Stimulated activated CD4-positive, alpha-beta T cell treated with anti-CD3 and anti-CD28 coated beads, Interleukin-1b, Interleukin-23, amount 100 ng/mL, for 1 hour (primary cell): ENCODE measurements around the gene MRPL55.
A peak's percentile ranks its signal among the peaks of the same experiment; 100 is the strongest.

Source experiments
- DNase-seq, 2 donors: peaks; one replicate each; pipeline ENCODE4 v3.0.0-alpha.2; 2020; ENCODE audit warnings: low read depth in 2 of 2

MRPL55 gene

GRCh38 chr1:228084325-228084724, 24.8 kb downstream of the MRPL55 start:
- no peak for DNase-seq

DNA sequence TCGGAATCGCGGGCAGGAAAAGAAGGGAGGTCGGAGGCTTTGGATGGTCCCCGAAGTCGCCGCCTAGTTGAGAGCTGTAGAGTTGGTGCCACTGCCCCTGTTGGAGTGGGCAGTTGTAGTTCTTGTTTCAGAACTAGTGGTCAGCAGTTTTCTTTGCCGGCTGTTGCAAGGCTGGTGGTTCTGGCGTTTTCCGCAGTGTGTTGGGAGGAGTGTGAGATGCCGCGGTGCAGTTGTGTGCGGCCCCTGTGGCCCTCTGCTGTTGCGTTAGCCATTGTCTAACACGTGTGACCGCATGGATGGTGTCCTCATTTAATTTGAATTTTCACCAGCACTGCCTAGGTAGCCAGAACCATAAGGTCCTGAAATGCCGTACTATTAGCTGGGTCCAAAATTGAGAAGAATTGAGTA, 25.2 kb downstream of the MRPL55 start:
- DNase-seq: no peak

GRCh38 chr1:228082918-228083870, 25.9 kb downstream of the MRPL55 start:
- no peak for DNase-seq

DNA sequence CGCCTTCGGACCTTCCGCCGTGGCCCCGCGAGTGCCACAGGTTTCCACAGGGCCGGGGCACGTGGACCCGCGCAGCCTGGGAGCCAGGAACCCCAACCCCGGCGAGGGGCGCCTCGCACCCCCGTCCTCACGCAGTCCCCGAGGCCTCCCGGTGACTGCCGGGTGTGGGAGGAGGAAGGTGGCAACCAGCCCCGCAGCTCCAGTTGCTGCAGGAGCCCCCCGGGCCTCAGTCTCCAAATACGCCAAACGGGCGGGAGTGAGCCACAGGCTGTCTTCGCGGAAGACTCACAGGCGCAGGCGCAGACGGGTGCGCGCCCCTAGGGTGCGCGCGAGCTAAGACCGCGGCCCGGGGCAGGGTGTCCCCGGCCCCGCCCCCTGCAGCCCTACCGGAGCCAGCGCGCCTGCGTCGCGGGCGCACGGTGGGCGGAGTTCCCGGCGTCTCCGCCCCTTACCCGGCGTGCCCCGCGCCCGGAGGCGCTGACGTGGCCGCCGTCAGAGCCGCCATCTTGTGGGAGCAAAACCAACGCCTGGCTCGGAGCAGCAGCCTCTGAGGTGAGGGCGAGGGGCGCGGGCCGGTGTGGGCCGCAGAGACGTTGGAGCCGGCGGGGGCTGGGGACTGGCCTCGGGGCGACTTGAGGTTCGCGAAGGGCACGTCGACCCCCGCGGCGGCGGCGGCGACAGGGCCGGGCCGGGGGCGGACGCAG, 26.7 kb downstream of the MRPL55 start, which contains the start of gene ARF1:
ARF1 (plus strand) TSS at position 495 of the 704 bp plus-strand sequence. CDS start 14,407 bp downstream, outside the sequence.
- DNase-seq: peak; percentile 86 to 89

DNA sequence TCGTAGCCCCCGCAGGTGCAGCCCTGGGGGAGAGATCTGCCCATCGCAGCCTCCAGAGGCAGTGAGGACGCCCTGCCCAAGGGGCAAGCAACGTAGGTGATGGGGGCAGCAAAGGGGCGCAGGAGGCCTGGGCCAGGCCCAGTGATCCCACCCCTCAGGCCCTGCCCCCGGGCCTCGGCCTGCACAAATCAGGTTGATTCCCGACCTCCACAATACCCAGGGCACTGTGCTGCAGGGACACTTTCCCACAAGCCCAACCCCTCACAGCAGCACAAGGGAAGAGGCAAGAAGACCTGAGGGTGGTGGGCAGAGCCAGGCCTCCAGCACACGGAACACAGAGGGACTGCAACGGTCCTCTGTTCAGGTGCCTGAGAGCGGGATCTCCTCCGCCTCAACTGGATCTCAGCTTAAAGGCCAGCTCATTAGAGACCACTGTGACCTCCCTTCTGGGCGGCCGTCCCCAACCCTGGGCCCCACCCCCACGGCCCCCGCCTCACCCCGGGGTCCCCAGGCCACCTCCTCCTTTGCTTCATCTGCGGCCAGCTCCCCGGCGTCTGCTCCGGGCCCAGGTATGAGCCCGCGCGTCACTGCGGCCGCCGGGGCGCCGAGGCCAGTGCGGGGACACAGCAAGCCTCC, 27.4 kb downstream of the MRPL55 start:
- DNase-seq: no peak

- DNase-seq: no peak
Measured at GRCh38 chr1:228081144-228081543, 28.0 kb downstream of the MRPL55 start.

- DNase-seq: no peak
Measured at GRCh38 chr1:228079601-228080263, 29.4 kb downstream of the MRPL55 start.

- no peak for DNase-seq
Measured at GRCh38 chr1:228079013-228079412, 30.1 kb downstream of the MRPL55 start.

GRCh38 chr1:228077565-228078330, 31.4 kb downstream of the MRPL55 start:
- no peak for DNase-seq

DNA sequence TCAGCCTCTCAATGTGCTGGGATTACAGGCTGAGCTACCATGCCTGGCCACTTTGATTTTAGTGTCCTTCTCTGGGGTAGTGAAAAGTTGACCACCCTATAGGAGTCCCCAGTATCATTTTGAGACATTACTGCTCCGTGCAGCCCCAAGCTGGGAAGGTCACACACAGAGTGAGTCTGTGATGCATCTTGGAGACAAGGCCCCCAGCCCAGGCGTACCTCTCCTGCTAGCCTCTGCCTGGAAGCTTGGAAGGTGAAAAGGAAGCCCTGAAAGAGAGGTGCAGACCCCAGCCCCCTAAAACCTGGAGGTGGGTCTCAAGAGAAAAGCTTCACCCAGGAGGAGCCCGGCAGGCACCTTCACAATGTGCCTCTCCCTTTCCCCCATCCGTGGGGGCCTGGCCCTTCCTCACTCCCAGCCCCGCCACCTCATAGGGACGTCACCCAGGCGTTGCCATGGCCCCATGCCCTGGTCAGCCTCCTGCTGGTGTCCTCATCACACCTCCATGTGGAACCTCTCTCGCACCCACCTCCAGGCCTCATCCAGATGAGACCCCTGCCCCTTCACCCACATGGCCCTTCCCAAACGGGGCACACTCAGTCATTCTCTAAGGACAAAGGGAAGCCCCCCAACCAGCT, 32.2 kb downstream of the MRPL55 start:
- DNase-seq: no peak

DNA sequence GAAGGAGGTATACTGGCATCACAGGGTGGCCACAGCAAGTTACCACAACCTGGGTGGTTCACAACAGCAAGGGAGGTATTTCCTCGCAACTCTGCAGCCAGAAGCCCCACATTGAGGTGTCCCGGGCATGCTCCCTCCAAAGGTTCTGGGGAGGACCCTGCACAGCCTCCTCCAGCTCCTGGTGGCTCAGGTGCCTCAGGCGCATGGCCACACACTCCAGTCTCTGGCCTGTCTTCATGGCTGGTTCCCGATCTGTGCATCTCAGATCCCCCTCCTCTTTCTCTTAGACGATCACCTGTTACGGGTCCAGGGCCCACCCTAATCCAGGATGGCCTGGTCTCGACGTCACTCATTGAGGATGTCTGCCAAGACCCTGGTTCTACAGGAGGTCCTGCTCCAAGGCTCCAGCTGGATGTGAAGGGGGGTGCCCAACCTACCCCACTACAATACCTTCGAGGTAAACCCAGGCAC, 33.3 kb downstream of the MRPL55 start:
- no peak for DNase-seq

GRCh38 chr1:228074954-228075730, 34.0 kb downstream of the MRPL55 start:
- no peak for DNase-seq

DNA sequence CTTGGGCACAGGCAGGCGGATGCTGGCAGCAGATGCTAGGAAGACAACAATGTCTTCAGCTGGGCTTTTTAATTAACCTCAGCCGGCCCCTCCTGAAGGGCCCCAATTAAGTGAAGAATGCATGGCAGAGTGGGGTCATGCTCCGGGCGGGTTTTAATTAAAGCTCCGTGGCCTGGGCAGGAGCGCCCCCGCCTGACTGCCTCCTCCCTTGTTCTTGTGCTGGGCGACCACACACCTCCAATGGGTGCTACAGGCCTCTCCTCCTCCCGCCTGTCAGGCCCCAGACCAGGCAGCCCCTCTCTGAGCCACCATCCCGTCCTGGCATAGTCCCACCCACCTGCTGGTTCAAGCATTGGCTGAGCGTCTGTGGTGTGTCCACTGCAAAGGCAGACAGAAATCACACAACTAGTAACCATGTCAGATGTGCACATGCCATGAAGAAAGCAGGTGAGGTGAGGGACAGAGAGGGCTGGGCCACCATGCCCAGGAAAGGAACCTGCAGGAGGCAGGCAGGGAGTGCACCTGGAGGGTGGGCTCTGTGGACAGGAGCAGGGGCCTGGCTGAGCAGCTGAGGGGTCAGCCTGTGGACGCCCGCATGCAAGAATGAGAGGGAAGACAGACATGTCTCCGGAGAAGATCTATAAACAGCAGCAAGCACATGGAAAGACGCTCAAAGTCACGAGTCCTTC, 35.1 kb downstream of the MRPL55 start:
- no peak for DNase-seq

DNA sequence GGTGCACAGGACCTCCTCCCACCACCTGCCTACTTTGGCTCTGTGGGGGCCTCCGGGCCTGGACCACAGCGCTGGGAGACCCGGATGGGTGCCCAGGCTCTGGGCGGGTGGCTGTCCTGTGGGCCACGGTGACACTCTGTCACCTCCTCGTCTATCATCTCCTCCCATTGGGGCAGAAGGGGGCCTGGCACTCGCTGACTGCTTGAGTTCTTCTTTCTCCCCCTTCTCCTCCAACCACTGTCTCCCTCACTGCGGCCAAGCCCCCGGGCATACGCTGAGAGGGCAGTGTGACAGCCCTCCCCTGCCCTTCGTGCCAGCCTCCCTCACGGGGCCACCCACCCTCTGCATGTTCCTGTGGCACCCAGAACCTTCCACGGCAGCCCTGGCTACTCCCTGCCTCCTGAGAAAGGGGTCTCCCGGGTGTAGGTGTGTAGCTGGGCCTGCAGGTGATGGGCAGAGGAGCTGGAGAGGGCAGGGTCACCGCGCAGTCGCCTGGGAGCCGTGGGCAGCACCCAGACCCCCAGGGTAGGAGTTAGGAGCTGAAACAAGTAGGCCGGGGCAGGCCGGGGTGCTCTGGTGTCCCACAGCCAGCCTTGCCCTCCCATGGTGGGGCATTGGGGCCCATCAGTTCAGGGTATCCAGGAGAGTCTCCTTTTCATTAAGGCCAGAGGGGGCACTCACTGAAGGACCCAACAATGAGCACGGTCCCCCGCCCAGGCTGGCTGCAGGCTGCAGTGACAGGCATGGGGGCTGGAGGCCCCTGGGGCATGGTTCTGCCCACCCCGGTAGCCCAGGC, 35.8 kb downstream of the MRPL55 start:
- no peak for DNase-seq

DNA sequence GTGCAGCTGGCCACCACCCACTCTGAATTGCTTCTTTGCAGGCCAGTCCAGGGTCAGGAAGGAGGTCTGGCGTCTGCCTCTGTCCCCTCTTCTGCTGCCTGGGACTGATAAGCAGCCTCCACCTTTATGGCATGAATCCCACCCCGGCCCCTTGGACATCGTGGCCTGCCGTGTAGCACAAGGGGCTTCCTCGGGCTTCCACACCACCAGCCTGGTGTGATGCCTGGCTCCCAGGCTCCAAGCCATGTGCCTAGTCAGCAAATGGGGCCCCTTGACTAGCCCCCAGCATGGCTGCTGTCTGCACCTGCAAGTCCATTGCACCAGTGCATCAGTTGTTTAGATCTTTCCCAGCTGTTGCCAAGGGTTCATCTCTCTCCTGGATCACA, 36.4 kb downstream of the MRPL55 start:
- DNase-seq: no peak

- no peak for DNase-seq
Measured at GRCh38 chr1:228071839-228072657, 37.1 kb downstream of the MRPL55 start.

DNA sequence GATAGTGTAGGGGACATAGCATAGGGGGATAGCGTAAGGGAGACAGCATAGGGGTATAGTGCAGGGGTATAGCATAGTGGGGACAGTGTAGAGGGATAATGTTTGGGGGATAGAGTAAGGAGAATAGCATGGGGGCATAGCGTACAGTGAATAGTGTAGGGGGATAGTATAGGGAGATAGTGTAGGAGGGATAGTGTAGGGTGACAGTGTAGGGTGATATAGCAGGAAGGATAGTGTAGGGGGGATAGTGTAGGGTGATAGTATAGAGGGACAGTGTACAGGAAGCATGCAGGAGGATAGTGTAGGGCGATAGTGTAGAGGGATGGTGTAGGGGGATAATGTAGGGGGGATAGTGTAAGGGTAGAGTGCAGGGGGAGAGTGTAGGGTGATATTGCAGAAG, 38.2 kb downstream of the MRPL55 start:
- DNase-seq: no peak
